SW 1271 (cell line): ENCODE measurements around the gene OR10J1.
"Not testable (repeated sequence)": the region's sequence is repeated elsewhere in the genome, so short reads cannot be mapped to it uniquely, and the experiment has no call there.

Source experiments
- DNase-seq, 2 experiments: peaks; one replicate each; lab custom pipeline; 2025; lab: John Stamatoyannopoulos, UW

OR10J1 gene, protein sequence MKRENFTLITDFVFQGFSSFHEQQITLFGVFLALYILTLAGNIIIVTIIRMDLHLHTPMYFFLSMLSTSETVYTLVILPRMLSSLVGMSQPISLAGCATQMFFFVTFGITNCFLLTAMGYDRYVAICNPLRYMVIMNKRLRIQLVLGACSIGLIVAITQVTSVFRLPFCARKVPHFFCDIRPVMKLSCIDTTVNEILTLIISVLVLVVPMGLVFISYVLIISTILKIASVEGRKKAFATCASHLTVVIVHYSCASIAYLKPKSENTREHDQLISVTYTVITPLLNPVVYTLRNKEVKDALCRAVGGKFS

DNA sequence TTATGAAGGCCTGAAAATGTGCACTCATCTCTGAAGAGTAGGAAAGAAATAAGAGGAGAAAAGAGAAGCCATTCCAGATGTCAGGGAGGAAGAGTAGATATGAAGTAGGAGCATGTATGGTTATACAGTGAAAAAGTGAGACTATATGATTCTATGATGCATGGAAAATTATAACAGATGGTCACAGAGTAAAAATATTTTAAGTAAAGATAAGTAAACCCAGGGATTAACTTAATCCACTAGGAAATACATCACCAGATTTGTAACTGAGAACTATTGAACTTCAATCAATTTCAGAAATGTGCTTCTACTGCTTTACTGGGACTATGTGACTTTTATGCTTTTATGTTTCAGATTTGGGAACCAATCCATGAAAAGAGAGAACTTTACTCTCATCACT, at the start of gene OR10J1:
TSS of gene OR10J1 (plus strand) at position 301 of the 400 bp plus-strand sequence. CDS start at position 371, 70 bp downstream.
- no peak for DNase-seq

DNA sequence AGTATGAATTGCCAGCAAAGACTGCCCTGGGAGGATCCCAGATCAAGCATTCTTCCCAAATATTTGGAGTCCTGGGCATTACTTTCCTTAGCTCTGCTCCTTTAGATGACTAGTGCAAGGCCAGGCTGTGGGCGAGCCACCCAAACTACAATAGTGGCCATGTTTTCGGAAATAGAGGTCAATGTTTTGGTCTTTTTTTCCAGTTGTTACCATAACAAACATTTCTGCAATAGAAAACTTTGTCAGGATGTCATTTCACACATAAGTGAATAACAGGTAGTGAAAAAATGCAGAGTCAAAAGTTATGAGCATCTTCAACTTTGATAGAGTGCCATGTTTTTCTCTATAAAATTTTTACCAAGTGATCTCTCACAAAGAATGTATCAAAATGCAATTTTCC, 32.7 kb upstream of the OR10J1 start:
- no peak for DNase-seq

DNA sequence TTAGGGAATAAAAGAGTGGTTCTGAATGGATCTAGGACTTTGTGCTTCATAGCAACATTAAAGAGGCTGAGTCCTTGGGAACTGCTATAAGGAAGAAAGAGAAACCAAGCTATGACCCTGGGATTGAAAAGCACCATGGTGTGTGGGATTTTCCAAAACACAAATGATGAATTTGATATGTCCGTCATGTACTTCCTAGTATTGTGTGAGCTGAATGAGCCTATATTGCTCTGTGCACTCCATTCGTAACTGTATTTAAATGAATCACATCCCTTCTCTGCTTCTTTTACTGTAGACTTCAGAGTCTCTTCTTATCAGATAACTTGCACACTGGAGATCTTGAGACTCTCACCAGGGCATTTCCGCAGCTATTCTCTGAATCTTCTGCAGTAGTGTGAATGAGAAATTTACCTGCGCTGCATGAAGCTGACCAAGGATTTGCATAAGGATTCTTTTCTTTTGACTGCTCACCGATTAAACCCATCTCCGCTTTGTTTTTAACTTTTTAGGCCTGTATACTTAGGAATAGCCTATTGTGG, 30.6 kb upstream of the OR10J1 start:
- DNase-seq = no peak

DNA sequence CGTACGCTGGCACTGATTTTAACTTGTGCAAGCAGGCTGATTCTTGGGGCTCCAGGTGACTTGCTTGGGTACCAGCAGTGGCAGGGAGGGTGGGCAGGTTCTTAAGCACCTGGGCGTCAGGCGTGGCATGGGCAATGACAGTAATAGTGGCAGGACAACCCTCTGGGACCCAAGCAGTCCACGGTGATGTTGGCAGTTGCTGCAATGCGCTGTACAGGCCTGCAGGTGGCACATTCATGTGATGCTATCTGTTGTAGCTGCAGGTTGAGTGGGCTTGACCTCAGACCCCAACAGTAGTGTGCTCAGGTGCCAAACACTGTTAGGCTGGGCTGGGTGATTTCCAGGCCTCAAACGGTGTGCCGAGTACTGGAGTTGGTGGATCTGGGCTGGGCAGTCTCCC, 17.7 kb upstream of the OR10J1 start:
- DNase-seq = no peak

DNA sequence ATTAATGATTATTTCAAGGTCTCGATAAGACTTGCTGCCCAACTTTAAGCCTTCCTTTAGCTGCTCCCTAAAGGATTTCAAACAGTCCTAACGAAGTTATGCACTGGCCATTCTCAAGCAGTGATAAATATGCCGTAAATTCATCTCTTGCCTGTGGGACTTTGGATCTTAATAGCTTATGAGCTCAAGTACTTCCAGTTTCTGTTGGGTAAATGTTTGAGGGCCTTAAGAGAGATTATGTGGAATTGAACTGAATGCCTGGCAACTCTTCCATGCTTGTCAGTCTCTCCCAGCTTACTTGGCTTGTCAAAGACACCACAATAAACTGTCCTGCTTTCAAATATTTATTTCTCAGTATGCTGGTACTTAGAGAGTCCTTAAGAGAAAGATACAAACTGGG, 11.0 kb upstream of the OR10J1 start:
- no peak for DNase-seq

DNA sequence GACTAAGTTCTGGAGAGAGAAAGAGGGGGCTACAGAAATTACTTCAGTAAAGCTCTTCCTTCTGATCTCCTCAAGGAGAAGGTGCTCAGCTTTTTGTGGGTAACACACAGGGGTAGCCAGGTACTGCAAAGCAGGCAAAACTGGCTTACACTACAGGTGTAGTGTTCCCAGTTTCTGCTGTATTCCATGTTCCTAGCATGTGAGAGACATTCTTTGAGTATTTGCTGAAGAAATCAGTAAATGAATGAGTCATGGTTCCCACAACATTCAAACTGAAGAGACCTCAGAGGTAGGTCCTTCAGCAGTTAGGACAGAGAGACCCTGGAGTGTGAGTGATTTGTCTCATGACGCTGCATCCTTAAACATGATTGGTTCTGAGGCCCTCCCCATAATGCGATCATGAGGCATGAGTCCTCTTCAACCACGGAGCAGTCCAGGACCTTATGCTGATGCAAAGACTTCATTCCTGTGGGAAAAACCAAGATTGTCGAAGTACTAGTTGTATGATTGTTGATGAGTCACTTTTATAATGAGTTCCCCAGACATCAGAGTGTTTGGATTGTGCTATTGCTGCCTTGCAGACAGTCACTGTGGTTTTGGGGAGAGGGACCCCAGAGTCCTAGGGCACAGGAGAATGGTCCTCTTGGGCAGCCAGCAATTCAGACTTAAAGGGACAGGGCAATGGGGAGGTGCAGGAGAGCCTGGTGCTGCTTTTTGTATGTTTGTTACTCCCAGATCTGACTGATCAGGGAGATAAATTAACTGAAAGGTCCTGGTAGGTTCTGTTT, 10.3 kb upstream of the OR10J1 start:
- no peak for DNase-seq

DNA sequence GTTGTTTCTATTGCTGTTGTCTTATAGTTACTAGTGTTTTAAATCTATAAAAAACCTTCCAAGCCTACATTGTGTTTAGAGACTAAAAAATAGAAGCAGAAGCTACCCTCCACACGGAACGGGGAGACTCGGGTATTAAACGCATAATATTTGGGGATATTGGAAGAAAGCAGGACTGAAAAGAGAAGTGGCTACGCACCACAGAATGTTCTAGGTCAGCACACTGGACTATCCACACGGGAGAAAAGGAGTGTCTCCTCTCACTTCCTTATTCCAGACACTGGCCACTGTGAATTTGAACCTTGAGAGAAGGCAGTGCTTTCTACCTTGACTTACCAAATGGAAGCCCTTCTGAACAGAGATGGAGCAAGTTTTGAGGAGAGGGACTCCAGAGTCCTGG, 8.5 kb upstream of the OR10J1 start:
- no peak for DNase-seq

DNA sequence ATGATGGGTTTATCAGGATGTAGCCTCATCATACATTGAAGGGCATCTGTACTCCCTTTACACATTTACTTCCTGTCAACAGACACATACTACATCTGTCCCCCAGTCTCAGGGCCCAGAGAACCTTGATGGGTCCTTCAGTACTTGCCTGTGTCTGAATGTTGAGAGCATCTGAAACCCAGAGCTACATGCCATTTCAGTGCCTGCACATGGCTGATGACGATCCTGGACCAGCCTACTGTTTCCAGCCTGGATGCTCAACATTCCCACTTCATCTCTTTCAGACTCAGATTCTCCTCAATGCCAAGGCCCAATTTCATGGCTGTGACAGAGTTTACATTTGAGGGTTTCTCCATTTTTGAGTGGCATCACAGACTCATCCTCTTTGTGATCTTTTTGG, 7.6 kb upstream of the OR10J1 start, which contains the start of gene OR10J4:
TSS of gene OR10J4 (plus strand) at position 301 of the 400 bp plus-strand sequence.
- DNase-seq = no peak

DNA sequence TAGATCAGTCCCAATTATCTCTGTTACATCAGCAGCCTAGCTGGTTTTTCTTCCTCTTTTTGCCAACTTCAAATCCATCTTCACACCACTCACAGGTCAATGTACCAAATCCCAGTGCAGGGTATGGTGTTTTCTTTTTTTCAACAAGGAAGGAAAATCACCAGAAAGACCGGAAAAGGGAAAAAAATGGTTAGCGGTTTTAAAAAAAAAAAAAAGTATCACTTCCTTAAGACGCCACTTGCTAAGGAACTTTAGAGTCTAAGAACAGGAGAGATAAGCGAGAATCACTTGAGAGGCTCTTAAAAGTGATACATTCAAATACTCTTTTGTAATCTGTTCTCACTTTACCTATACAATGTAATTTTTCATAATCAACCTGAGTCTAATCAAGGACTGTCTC, 3.1 kb upstream of the OR10J1 start:
- no peak for DNase-seq

DNA sequence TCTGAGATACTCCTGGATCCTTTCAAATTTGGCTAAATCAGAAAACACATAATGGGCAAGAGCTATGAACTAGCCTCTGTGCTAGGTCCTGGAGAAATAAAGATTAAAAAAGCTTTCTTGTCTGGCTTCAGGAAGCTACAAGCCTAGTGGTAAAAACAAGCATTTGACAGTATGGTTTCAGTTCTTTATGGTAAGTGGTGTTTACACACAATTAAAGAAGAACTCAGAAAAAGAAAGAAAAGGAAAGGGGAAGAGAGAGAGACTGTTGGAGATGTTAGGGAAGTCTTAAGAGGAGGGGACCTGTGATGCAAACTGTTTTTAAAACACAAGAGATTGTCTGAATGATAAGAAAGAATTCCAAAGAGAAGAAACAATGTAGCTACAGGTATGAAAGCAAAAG, 1.8 kb downstream of the OR10J1 start:
- no peak for DNase-seq

DNA sequence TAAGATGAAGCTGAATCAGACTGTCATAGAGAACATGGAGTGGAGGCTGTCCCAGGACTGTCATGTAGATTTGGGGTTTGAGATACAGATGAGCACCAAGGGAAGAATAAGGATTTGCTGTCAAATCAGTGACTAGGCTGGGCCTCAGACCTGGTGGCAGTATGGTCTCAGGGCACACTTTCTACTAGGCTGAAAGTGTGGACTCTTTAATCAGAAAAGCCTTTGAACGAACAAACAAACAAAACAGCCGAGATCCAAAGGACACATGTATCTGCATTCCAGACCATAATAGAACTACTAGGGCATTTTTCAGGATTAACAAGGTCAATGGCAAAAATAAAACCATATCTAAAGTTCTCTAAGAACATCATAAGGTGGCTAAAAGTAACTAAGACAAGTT, 2.9 kb downstream of the OR10J1 start:
- DNase-seq = no peak

DNA sequence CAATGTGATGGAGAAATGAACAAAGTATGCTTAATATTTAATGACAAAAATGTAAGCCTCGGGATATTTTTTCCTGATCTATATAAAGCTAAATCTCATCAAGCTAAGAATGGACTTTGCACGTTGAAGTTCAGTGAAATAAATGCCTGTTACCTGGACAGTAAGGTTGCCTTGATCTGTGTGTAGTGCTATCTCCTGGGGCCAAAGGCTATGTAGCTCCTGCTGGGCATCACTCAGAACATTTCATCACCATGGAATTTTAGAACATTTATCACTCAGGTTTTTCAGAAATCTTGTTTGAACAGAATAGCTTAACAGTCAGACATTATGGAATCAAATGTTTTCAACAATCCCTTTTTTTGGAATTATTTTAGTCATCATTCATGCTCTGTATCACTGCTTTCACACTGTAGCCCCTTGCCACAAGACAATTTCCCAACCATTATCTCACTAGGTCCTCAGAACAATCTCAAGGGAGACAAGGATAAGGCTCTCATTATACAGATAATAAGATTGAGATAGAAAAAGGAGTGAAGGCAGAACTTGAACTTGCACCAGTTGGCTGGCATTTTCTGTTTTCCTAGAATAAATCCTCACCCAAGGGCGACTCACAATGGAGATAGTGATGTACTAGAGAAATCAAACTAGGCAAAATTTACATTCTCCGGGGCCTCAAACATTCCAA, 3.7 kb downstream of the OR10J1 start:
- DNase-seq = no peak

DNA sequence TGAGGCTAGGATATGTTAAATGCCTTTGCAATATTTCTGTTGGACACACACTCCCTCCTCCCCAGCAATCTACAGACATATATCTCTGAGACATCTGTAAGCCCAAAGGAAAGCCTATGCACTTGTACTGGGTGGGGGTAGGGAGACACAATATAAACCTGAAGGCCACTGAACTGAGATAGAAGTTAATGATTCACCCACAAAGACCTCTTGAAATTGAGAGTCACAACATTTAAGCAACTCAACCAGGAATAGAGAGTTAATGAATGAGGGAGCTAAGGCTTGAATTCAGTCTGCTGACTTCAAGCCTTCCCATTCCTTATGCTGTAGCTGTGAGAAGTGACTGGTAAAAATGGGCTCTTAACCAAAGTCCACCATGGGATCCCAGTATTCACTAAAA, 5.0 kb downstream of the OR10J1 start:
- no peak for DNase-seq

DNA sequence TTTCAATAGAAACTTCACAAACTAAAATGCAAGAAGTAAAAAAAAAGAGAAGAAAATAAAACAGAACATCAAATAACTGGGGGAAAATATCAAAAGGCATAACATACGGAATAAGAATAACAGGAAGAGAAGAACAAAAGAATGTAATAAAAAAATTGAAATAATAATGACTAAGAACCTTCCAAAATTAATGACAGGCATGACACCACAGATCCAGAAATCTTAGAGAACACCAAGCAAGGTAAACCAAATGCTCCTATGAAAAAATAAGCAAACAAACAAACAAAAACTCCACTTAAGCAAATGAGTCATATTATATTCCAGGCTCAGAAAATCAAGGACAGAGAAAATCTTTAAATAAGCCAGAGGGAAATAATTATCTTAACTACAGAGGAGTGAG, 8.7 kb downstream of the OR10J1 start:
- DNase-seq = no peak

DNA sequence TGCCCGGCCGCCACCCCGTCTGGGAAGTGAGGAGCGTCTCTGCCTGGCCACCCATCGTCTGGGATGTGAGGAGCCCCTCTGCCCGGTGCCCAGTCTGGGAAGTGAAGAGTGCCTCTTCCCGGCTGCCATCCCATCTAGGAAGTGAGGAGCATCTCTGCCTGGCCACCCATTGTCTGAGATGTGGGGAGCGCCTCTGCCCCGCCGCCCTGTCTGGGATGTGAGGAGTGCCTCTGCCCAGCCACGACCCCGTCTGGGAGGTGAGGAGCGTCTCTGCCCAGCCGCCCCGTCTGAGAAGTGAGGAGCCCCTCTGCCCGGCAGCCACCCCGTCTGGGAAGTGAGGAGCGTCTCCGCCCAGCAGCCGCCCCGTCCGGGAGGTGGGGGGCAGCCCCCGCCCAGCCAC, 10.1 kb downstream of the OR10J1 start:
- not testable (repeated sequence) for DNase-seq

DNA sequence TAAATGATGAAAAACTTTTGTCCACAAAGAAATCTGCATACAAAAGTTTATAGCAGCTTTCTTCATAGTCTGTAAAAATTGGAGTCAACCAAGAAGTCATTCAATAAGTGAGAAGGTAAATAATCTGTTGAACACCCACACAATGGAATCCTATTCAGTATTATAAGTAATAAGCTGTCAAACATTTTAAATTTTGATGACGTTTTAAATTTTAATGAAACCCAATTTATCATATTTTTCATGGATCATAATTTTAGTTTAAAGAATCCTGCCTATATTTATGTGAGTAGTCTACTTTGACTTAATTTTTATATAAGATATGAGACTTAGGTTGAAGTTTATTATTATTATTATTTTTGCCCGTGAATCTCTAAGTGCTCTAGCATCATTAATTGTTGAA, 20.0 kb downstream of the OR10J1 start:
- DNase-seq = no peak

DNA sequence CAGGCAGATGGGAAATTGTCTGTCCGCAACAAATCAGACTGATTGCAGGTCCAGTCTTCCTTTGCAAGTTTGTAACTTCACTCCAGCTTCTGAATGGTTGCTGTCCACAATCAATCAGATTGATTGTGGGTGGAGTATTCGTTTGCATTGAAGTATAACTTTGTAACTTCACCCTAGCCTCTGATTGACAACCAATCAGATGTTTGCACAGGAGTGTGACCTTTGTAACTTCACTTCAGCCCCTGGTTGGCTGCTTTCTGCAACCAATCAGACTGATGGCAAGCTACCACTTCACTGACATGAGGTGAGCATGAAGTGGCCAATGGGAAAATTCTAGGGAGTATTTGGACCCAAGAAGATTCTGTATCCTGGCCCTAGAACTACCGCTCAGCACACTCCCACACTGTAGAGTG, 25.7 kb downstream of the OR10J1 start:
- no peak for DNase-seq

DNA sequence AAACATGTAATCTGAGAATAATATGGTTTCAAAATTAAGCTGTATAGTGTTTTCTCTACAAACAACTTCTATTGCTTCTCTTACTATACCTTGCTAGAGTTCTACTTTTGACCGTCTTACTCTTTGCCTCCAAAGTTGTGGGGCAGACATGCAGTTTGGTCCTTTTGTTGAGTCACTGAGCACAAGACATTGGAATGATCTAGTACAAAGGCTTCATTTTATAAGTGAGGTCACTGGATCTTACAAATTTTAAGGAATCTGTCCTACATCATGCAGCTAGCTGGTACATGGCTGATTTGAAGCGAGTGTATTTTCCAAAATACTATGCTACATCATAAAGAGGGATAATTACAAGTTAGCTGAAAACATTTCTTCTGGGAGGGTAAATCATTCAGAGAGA, 28.8 kb downstream of the OR10J1 start:
- DNase-seq = no peak

DNA sequence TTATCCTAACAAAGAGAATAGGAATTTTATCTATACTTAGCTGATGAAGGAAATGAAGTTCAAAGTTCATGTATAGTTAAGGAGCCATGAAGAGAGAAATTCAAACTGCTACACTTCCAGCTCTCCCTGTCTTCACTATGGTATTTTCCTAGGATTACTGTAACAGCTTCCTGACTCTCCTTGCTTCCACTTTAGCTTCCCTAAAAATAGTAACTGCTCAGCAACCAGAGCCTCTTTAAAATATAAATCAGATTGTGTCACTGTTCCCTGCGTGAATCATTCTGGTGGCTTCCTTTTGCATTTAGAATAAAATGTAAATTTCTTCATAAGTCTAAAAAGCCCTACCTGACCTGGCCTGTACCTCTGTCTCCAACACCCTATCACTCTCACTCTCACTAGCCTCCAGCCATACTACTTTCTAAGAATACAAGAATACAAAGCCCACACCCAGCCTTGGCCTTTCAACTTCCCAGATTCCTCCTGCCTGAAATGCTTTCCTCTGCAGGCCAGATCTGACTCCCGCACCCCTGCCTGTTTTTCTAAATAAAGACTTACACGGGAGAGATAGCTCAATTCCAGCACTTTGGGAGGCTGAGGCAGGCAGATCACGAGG, 30.5 kb downstream of the OR10J1 start:
- no peak for DNase-seq

DNA sequence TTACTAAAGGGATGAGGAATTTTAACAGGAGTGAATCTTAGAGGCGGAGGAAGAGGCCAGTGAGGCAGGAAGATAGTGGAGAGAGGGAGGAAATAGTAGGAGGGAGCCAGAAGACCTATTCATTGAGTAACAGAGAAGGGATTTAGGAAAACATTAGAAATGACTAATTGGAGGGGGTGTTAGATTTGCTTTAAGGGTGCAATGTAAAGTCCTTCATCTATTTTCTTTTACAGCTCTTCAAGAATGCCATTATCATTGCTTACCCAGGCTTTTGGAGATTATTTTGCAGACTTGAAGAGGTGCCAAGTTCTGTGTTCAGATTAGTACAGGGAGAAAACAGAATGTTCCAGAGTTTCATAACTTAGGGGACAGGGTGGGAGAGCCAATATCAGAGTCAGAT, 33.8 kb downstream of the OR10J1 start:
- no peak for DNase-seq

DNA sequence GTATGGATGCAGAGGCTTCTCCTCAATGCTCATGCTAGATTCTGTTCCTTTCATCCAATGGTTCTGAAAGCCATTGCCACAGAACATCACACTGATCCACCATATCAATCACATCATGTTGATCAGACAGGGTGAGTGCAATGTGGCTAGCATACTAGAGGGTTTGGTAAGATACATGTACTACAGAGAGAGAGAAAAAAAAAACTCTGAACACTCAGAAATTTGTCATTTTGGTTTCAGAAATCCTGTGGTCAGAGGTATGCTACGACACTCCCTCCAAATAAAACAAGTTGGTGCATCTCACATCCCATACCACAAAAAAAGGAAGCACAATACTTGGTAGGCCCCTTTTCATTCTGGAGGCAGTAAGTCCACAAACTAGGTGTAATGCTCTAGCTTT, 35.4 kb downstream of the OR10J1 start:
- no peak for DNase-seq

DNA sequence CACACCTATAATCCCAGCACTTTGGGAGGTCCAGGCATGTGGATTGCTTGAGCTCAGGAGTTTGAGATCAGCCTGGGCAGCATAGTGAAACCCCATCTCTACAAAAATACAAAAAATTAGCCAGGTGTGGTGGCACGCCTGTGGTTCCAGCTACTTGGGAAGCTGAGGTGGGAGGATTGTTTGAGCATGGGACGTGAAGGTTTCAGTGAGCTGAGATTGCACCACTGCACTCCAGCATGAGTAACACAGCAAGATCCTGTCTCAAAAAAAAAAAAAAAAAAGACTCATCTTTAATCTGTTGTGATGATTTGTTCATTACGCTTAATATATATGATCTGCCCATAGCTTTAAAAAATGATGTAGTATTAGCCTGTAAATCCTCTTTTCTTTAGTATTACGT, 44.0 kb downstream of the OR10J1 start:
- no peak for DNase-seq
